ENCODE measurements around the gene ANKRD49. TPM values are rescaled to one million over a fixed set of nuclear protein-coding genes. Genes with fewer than 3 reads are reported as not detected.
"Not testable (repeated sequence)": the region's sequence is repeated elsewhere in the genome, so short reads cannot be mapped to it uniquely, and the experiment has no call there.

The ANKRD49 gene
- total RNA-seq, 1 donor from 2014 or later: 8.1 TPM

GRCh38 chr11:94486068-94486467, 7.7 kb upstream of the ANKRD49 start:
- Mint-ChIP-seq H3K36me3 (ENCODE audit: low read depth, unreplicated experiment) (peaks cover 19% of the 10 kb centered on the region), H3K9me3 (ENCODE audit: unreplicated experiment) (no peaks in the 10 kb centered on the region), H3K4me3 (ENCODE audit: unreplicated experiment) (no peak overlapping the region), H3K4me1 (ENCODE audit: unreplicated experiment) (no peaks in the 10 kb centered on the region), H3K27me3 (ENCODE audit: unreplicated experiment) (no peaks in the 10 kb centered on the region), H3K27ac (ENCODE audit: unreplicated experiment) (no peak overlapping the region)
- DNase-seq (ENCODE audit: low spot score): no peak
- TF ChIP-seq CTCF (IDR thresholded peaks at IDR 0.05; ENCODE audit: unreplicated experiment): no peak

GRCh38 chr11:94494126-94494680, 419 bp downstream of the ANKRD49 start:
- H3K4me1 Mint-ChIP-seq (ENCODE audit: unreplicated experiment): peaks cover 12% of the 10 kb centered on the region

GRCh38 chr11:94500181-94500580, 6.4 kb downstream of the ANKRD49 start:
- Mint-ChIP-seq H3K9me3 (ENCODE audit: unreplicated experiment) (no peaks in the 10 kb centered on the region), H3K27ac (ENCODE audit: unreplicated experiment) (no peak overlapping the region), H3K27me3 (ENCODE audit: unreplicated experiment) (no peaks in the 10 kb centered on the region), H3K4me1 (ENCODE audit: unreplicated experiment) (no peaks in the 10 kb centered on the region), H3K4me3 (ENCODE audit: unreplicated experiment) (no peak overlapping the region), H3K36me3 (ENCODE audit: low read depth, unreplicated experiment) (no peaks in the 10 kb centered on the region)
- no peak for DNase-seq (ENCODE audit: low spot score)
- no peak for TF ChIP-seq CTCF (IDR thresholded peaks at IDR 0.05; ENCODE audit: unreplicated experiment)

More at GRCh38 chr11:94494126-94494680, 419 bp downstream of the ANKRD49 start:
- Mint-ChIP-seq H3K27me3 (ENCODE audit: unreplicated experiment) (peaks cover 2% of the 10 kb centered on the region), H3K27ac (ENCODE audit: unreplicated experiment) (peak overlapping the region; percentile 96), H3K36me3 (ENCODE audit: low read depth, unreplicated experiment) (peaks cover 8% of the 10 kb centered on the region), H3K4me3 (ENCODE audit: unreplicated experiment) (peak overlapping the region; percentile 92), H3K9me3 (ENCODE audit: unreplicated experiment) (no peaks in the 10 kb centered on the region)
- TF ChIP-seq CTCF (IDR thresholded peaks at IDR 0.05; ENCODE audit: unreplicated experiment): no peak
- DNase-seq (ENCODE audit: low spot score): no peak

- Mint-ChIP-seq H3K4me1 (ENCODE audit: unreplicated experiment) (no peaks in the 10 kb centered on the region), H3K36me3 (ENCODE audit: low read depth, unreplicated experiment) (no peaks in the 10 kb centered on the region), H3K27me3 (ENCODE audit: unreplicated experiment) (no peaks in the 10 kb centered on the region), H3K27ac (ENCODE audit: unreplicated experiment) (no peak overlapping the region), H3K4me3 (ENCODE audit: unreplicated experiment) (no peak overlapping the region), H3K9me3 (ENCODE audit: unreplicated experiment) (no peaks in the 10 kb centered on the region)
- TF ChIP-seq CTCF (IDR thresholded peaks at IDR 0.05; ENCODE audit: unreplicated experiment): no peak
- no peak for DNase-seq (ENCODE audit: low spot score)
These were observed 7.7 kb downstream of the ANKRD49 start for GRCh38 chr11:94501522-94501921.

- peak; percentile 8 for DNase-seq (ENCODE audit: low spot score)
- H3K27me3 Mint-ChIP-seq (ENCODE audit: unreplicated experiment): peaks cover 2% of the 10 kb centered on the region
- no peaks in the 10 kb centered on the region for H3K9me3 Mint-ChIP-seq (ENCODE audit: unreplicated experiment)
- no peak overlapping the region for H3K4me3 Mint-ChIP-seq (ENCODE audit: unreplicated experiment)
- no peaks in the 10 kb centered on the region for H3K4me1 Mint-ChIP-seq (ENCODE audit: unreplicated experiment)
- H3K27ac Mint-ChIP-seq (ENCODE audit: unreplicated experiment): no peak overlapping the region
- H3K36me3 Mint-ChIP-seq (ENCODE audit: low read depth, unreplicated experiment): no peaks in the 10 kb centered on the region
- peak; percentile 77 for TF ChIP-seq CTCF (IDR thresholded peaks at IDR 0.05; ENCODE audit: unreplicated experiment)
These were observed 11.0 kb downstream of the ANKRD49 start for GRCh38 chr11:94504689-94505293.

GRCh38 chr11:94506513-94506912, 12.7 kb downstream of the ANKRD49 start:
- DNase-seq (ENCODE audit: low spot score); H3K36me3 Mint-ChIP-seq (ENCODE audit: low read depth, unreplicated experiment); H3K4me1 Mint-ChIP-seq (ENCODE audit: unreplicated experiment); H3K4me3 Mint-ChIP-seq (ENCODE audit: unreplicated experiment); H3K27me3 Mint-ChIP-seq (ENCODE audit: unreplicated experiment); H3K27ac Mint-ChIP-seq (ENCODE audit: unreplicated experiment); H3K9me3 Mint-ChIP-seq (ENCODE audit: unreplicated experiment): not testable (repeated sequence)
